HL-60 (cell line): Measurements from ENCODE around the gene ARHGAP29.

Experiments used
- POLR2AphosphoS5 ChIP-seq: IDR thresholded peaks from 2 replicates; pipeline ENCODE4 v1.6.1; 2012; ENCODE audit warnings: low read depth
- TF ChIP-seq, protein P1 (sequence below): IDR thresholded peaks from one replicate; pipeline ENCODE4 v1.5.1; 2011; ENCODE audit warnings: low read length, control low read depth, inconsistent platforms; ENCODE audit not compliant: insufficient read depth
- TF ChIP-seq, protein P2 (sequence below): IDR thresholded peaks from 2 replicates; pipeline ENCODE4 v1.6.1; 2012; ENCODE audit warnings: low read depth; ENCODE audit not compliant: insufficient replicate concordance

DNA sequence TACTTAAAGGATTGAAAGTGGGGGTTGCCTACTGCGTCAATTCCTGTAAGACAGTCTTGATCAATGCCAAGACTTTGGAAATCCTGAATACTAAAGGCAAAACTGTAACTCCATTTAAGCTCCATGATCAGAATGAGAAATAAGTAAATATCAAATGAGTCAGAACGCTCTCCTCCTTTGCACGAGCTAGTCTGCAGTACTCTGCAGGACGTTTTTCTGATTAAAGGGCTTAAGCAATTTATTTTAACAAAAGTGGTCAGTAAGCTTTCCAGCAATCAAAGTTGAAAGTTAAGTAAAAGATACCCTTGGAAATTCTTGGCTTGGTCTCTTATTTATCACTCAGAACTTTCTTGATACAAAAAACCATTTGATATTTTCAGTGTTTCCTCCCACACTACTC is 35.7 kb upstream of the ARHGAP29 start:
- TF ChIP-seq, protein P1, sequence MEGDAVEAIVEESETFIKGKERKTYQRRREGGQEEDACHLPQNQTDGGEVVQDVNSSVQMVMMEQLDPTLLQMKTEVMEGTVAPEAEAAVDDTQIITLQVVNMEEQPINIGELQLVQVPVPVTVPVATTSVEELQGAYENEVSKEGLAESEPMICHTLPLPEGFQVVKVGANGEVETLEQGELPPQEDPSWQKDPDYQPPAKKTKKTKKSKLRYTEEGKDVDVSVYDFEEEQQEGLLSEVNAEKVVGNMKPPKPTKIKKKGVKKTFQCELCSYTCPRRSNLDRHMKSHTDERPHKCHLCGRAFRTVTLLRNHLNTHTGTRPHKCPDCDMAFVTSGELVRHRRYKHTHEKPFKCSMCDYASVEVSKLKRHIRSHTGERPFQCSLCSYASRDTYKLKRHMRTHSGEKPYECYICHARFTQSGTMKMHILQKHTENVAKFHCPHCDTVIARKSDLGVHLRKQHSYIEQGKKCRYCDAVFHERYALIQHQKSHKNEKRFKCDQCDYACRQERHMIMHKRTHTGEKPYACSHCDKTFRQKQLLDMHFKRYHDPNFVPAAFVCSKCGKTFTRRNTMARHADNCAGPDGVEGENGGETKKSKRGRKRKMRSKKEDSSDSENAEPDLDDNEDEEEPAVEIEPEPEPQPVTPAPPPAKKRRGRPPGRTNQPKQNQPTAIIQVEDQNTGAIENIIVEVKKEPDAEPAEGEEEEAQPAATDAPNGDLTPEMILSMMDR = no peak
- TF ChIP-seq, protein P2, sequence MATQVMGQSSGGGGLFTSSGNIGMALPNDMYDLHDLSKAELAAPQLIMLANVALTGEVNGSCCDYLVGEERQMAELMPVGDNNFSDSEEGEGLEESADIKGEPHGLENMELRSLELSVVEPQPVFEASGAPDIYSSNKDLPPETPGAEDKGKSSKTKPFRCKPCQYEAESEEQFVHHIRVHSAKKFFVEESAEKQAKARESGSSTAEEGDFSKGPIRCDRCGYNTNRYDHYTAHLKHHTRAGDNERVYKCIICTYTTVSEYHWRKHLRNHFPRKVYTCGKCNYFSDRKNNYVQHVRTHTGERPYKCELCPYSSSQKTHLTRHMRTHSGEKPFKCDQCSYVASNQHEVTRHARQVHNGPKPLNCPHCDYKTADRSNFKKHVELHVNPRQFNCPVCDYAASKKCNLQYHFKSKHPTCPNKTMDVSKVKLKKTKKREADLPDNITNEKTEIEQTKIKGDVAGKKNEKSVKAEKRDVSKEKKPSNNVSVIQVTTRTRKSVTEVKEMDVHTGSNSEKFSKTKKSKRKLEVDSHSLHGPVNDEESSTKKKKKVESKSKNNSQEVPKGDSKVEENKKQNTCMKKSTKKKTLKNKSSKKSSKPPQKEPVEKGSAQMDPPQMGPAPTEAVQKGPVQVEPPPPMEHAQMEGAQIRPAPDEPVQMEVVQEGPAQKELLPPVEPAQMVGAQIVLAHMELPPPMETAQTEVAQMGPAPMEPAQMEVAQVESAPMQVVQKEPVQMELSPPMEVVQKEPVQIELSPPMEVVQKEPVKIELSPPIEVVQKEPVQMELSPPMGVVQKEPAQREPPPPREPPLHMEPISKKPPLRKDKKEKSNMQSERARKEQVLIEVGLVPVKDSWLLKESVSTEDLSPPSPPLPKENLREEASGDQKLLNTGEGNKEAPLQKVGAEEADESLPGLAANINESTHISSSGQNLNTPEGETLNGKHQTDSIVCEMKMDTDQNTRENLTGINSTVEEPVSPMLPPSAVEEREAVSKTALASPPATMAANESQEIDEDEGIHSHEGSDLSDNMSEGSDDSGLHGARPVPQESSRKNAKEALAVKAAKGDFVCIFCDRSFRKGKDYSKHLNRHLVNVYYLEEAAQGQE = no peak
- TF ChIP-seq POLR2AphosphoS5 = no peak
